Endothelial cell of umbilical vein (primary cell): Measurements from ENCODE around the gene FGFR3.
A peak's percentile ranks its signal among the peaks of the same experiment; 100 is the strongest.

Source experiments
- EZH2 ChIP-seq: IDR thresholded peaks from 2 replicates; pipeline ENCODE4 v1.6.1; 2012; ENCODE audit warnings: borderline replicate concordance, low read depth, mild to moderate bottlenecking, moderate library complexity, low read length, inconsistent platforms; ENCODE audit not compliant: severe bottlenecking
- POLR2A ChIP-seq: IDR thresholded peaks from 2 replicates; pipeline ENCODE4 v1.6.1; 2012; ENCODE audit warnings: low read depth, mild to moderate bottlenecking, control low read depth, low read length
- POLR2AphosphoS5 ChIP-seq: IDR thresholded peaks from 2 replicates; pipeline ENCODE4 v1.6.1; 2012; ENCODE audit warnings: low read depth, mild to moderate bottlenecking, control low read depth, low read length, moderate library complexity; ENCODE audit not compliant: insufficient read depth
- TF ChIP-seq, protein P1 (sequence below), 2 donors: IDR thresholded peaks; 1 replicate in 1 of 2; 2 replicates in 1 of 2; pipeline ENCODE4 v1.5.1; 2011; ENCODE audit warnings: low read length in 2 of 2, mild to moderate bottlenecking in 2 of 2, moderate library complexity in 2 of 2, control low read depth in 1 of 2, inconsistent platforms in 1 of 2, low read depth in 1 of 2; ENCODE audit not compliant: insufficient read depth in 1 of 2; ENCODE audit errors: extremely low read depth in 1 of 2
- TF ChIP-seq, protein P2 (sequence below): IDR thresholded peaks from 2 replicates; pipeline ENCODE4 v1.6.1; 2011; ENCODE audit not compliant: insufficient read depth, insufficient read length

DNA sequence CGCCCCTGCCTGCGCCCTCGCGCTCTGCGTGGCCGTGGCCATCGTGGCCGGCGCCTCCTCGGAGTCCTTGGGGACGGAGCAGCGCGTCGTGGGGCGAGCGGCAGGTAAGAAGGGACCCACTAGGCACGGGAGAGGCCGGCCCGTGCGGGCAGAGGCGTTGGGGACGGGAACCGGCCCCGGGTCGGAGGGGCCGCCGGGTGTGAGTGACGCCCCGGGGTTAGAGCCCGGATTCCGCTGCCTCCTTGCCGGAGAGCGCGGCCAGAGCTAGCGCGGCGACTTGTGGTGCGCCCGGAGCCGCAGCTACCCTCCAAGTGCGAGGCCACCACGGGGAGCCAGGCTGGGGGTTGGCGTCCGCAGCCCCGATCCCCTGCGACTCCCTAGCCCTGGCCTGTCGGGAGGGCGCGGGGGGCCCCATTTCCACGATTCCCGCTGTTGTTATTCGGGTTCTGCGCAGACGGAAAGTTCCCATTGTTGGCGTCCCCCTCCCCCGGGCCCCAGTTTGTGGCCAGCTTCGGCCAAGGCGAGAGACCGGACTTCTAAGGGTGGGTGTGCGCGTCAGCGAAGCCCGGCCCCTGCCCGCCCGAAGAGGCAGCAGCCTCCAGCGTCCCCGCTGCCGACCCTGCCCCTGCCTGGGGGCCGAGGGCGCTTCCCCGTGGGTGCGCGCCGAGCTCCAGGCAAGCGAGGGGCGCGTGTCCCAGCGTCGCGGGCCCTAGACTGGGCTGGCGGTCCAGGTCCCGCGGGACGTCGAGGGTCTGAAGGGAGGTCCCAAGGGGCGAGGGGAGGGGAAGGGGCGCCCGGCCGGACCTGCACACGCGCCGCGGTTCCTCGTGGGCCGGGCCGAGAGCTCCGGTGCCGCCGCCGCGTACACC, 1.1 kb downstream of the FGFR3 start:
- TF ChIP-seq, protein P1, sequence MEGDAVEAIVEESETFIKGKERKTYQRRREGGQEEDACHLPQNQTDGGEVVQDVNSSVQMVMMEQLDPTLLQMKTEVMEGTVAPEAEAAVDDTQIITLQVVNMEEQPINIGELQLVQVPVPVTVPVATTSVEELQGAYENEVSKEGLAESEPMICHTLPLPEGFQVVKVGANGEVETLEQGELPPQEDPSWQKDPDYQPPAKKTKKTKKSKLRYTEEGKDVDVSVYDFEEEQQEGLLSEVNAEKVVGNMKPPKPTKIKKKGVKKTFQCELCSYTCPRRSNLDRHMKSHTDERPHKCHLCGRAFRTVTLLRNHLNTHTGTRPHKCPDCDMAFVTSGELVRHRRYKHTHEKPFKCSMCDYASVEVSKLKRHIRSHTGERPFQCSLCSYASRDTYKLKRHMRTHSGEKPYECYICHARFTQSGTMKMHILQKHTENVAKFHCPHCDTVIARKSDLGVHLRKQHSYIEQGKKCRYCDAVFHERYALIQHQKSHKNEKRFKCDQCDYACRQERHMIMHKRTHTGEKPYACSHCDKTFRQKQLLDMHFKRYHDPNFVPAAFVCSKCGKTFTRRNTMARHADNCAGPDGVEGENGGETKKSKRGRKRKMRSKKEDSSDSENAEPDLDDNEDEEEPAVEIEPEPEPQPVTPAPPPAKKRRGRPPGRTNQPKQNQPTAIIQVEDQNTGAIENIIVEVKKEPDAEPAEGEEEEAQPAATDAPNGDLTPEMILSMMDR (IDR thresholded peaks at IDR 0.05; ENCODE audit: extremely low read depth in 1 of 2, insufficient read depth in 1 of 2, low read depth in 1 of 2, low read length in 2 of 2): no peak
- TF ChIP-seq POLR2A: no peak
- peak; percentile 99 for TF ChIP-seq EZH2
- no peak for TF ChIP-seq POLR2AphosphoS5
- TF ChIP-seq, protein P2, sequence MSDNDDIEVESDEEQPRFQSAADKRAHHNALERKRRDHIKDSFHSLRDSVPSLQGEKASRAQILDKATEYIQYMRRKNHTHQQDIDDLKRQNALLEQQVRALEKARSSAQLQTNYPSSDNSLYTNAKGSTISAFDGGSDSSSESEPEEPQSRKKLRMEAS: no peak
